HepG2 (cell line): ENCODE data around the gene TP53TG5. TPM values are rescaled to one million over a fixed set of nuclear protein-coding genes. Genes with fewer than 3 reads are reported as not detected.

Source experiments
- CBX2 ChIP-seq, 2 experiments: fragments of 200-600 bp in 1 of 2; sonication (generic); formaldehyde crosslinking in 1 of 2; IDR thresholded peaks; 2 replicates each; pipeline versions ENCODE4 v1.7.0 to v1.8.1; 2018 to 2022; ENCODE audit warnings: low read depth in 2 of 2, low read length in 1 of 2, mild to moderate bottlenecking in 1 of 2, missing genetic modification reagents in 1 of 2
- JUNB ChIP-seq: sonication (generic); formaldehyde crosslinking; IDR thresholded peaks from 2 replicates; pipeline ENCODE4 v1.8.0; 2022; ENCODE audit warnings: missing genetic modification reagents, mild to moderate bottlenecking, borderline replicate concordance
- NPAS2 ChIP-seq: sonication (generic); formaldehyde crosslinking; IDR thresholded peaks from 2 replicates; pipeline ENCODE4 v1.8.0; 2022; ENCODE audit warnings: mild to moderate bottlenecking, missing genetic modification reagents, borderline replicate concordance
- SETDB1 ChIP-seq: sonication (generic); formaldehyde crosslinking; IDR thresholded peaks from 2 replicates; pipeline ENCODE4 v1.5.1; 2020; ENCODE audit warnings: missing genetic modification reagents, mild to moderate bottlenecking, borderline replicate concordance
- ZHX2 ChIP-seq, 2 experiments: sonication (generic) in 1 of 2; formaldehyde crosslinking in 1 of 2; IDR thresholded peaks; 2 replicates each; pipeline versions ENCODE4 v1.6.1 to v1.9.0; 2014 to 2022; ENCODE audit warnings: antibody characterized with exemption in 1 of 2, borderline replicate concordance in 1 of 2, inconsistent platforms in 1 of 2, low read depth in 1 of 2, missing genetic modification reagents in 1 of 2
- ZNF317 ChIP-seq: sonication (generic); formaldehyde crosslinking; IDR thresholded peaks from 2 replicates; pipeline ENCODE4 v1.5.0; 2020; ENCODE audit warnings: mild to moderate bottlenecking, missing genetic modification reagents
- ZNF329 ChIP-seq: sonication (generic); formaldehyde crosslinking; IDR thresholded peaks from 2 replicates; pipeline ENCODE4 v1.9.0; 2021; ENCODE audit warnings: low read depth, mild to moderate bottlenecking, missing genetic modification reagents
- ZNF777 ChIP-seq: sonication (generic); formaldehyde crosslinking; IDR thresholded peaks from 2 replicates; pipeline ENCODE4 v1.4.0; 2020; ENCODE audit warnings: missing genetic modification reagents
- polyA plus RNA-seq, 8 experiments: library from polyadenylated mRNA; depleted of rRNA in 3 of 8; stranded (reverse) in 7 of 8; unstranded in 1 of 8; fragments of >200 nt; fragmentation: Illumina TruSeq in 4 of 8; extraction: Trizol in 4 of 8; gene quantifications; 2 replicates each; pipeline versions ENCODE4 v1.2.1 to v1.2.3, GENCODE V29; 2011 to 2016; ENCODE audit warnings: low read depth in 4 of 8, missing spikeins in 1 of 8, mixed read lengths in 1 of 8; ENCODE audit not compliant: insufficient read depth in 1 of 8
- total RNA-seq, 5 experiments: library from RNA; depleted of rRNA; stranded (reverse); fragments of >200 nt; fragmentation: Illumina TruSeq; extraction: Trizol; gene quantifications; 2 replicates each; pipeline ENCODE4 v1.2.3, GENCODE V29; 2016; ENCODE audit warnings: low read depth in 1 of 5
- TF ChIP-seq, protein P1 (sequence below): IDR thresholded peaks from 2 replicates; pipeline ENCODE4 v1.6.1; 2012; ENCODE audit warnings: low read length, improper control_type of control experiment
- TF ChIP-seq, protein P2 (sequence below): sonication (generic); formaldehyde crosslinking; IDR thresholded peaks from 2 replicates; pipeline ENCODE4 v1.4.0; 2020; ENCODE audit warnings: missing genetic modification reagents
- TF ChIP-seq, protein P3 (sequence below): sonication (generic); formaldehyde crosslinking; IDR thresholded peaks from 2 replicates; pipeline ENCODE4 v1.8.0; 2022; ENCODE audit warnings: mild to moderate bottlenecking, missing genetic modification reagents, moderate library complexity

TP53TG5 gene
- total and polyA plus RNA-seq, 2 of the 13 experiments (the other 11 are each of a cell fraction or from before 2014, with no cell fraction given), result 0.11 TPM; not detected in 1

DNA sequence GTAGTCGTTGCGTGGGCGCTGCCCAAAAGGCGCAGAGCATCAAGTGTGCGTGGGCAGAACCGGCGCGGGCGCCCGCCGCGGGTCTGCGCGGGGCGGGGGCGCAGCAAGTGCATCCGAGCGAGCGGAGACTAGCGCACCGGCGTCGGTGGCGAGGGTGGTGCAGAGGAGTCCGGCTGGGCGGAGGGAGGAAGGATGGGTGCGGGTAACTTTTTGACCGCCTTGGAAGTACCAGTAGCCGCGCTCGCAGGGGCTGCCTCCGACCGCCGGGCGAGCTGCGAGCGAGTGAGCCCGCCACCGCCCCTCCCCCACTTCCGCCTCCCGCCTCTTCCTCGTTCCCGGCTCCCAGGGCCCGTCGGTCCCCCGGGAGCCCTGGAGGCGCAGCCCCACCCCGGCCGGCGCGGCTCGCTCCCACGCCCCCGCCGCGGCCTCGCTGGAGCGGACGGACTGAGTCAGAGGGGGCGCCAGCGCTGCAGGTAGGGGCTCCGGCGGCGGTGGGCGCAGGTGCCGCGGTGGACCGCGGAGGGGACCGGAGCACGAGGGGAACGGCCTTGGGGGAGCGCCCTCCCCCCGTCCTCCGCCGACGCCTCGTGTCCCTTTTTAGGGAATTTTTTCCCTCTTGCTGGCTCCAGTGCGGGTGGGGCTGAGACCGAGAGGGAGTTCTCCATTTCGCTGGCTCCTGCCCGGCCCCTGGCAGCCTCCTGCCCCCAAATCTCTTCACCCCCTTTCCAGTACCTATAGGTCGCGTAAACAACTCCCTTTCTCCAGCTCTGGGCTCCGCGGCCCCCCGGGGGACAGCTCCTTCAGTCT lies 28.3 kb upstream of the TP53TG5 start (continued):
- TF ChIP-seq ZHX2 (IDR thresholded peaks at IDR 0.05; ENCODE audit: low read depth) (peak; percentile 16; the same call in 1 of the 2 replicates), ZHX2 (CRISPR knock-in tag; IDR thresholded peaks at IDR 0.05; ENCODE audit: borderline replicate concordance) (peak; percentile 55; the same call in 1 of the 2 replicates), ZNF317 (CRISPR knock-in tag) (no peak), ZNF777 (CRISPR knock-in tag) (peak; percentile 95), CBX2 (IDR thresholded peaks at IDR 0.05; ENCODE audit: low read depth, low read length) (no peak), CBX2 (CRISPR knock-in tag; IDR thresholded peaks at IDR 0.05; ENCODE audit: low read depth) (no peak), NPAS2 (CRISPR knock-in tag) (no peak), JUNB (CRISPR knock-in tag) (0 out of 2 replicates have a peak, but pooled peaks have one; percentile 20), SETDB1 (CRISPR knock-in tag) (no peak), ZNF329 (peak; percentile 73; the same call in 1 of the 2 replicates)
- TF ChIP-seq, protein P1, sequence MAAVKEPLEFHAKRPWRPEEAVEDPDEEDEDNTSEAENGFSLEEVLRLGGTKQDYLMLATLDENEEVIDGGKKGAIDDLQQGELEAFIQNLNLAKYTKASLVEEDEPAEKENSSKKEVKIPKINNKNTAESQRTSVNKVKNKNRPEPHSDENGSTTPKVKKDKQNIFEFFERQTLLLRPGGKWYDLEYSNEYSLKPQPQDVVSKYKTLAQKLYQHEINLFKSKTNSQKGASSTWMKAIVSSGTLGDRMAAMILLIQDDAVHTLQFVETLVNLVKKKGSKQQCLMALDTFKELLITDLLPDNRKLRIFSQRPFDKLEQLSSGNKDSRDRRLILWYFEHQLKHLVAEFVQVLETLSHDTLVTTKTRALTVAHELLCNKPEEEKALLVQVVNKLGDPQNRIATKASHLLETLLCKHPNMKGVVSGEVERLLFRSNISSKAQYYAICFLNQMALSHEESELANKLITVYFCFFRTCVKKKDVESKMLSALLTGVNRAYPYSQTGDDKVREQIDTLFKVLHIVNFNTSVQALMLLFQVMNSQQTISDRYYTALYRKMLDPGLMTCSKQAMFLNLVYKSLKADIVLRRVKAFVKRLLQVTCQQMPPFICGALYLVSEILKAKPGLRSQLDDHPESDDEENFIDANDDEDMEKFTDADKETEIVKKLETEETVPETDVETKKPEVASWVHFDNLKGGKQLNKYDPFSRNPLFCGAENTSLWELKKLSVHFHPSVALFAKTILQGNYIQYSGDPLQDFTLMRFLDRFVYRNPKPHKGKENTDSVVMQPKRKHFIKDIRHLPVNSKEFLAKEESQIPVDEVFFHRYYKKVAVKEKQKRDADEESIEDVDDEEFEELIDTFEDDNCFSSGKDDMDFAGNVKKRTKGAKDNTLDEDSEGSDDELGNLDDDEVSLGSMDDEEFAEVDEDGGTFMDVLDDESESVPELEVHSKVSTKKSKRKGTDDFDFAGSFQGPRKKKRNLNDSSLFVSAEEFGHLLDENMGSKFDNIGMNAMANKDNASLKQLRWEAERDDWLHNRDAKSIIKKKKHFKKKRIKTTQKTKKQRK, result no peak
- TF ChIP-seq, protein P2, sequence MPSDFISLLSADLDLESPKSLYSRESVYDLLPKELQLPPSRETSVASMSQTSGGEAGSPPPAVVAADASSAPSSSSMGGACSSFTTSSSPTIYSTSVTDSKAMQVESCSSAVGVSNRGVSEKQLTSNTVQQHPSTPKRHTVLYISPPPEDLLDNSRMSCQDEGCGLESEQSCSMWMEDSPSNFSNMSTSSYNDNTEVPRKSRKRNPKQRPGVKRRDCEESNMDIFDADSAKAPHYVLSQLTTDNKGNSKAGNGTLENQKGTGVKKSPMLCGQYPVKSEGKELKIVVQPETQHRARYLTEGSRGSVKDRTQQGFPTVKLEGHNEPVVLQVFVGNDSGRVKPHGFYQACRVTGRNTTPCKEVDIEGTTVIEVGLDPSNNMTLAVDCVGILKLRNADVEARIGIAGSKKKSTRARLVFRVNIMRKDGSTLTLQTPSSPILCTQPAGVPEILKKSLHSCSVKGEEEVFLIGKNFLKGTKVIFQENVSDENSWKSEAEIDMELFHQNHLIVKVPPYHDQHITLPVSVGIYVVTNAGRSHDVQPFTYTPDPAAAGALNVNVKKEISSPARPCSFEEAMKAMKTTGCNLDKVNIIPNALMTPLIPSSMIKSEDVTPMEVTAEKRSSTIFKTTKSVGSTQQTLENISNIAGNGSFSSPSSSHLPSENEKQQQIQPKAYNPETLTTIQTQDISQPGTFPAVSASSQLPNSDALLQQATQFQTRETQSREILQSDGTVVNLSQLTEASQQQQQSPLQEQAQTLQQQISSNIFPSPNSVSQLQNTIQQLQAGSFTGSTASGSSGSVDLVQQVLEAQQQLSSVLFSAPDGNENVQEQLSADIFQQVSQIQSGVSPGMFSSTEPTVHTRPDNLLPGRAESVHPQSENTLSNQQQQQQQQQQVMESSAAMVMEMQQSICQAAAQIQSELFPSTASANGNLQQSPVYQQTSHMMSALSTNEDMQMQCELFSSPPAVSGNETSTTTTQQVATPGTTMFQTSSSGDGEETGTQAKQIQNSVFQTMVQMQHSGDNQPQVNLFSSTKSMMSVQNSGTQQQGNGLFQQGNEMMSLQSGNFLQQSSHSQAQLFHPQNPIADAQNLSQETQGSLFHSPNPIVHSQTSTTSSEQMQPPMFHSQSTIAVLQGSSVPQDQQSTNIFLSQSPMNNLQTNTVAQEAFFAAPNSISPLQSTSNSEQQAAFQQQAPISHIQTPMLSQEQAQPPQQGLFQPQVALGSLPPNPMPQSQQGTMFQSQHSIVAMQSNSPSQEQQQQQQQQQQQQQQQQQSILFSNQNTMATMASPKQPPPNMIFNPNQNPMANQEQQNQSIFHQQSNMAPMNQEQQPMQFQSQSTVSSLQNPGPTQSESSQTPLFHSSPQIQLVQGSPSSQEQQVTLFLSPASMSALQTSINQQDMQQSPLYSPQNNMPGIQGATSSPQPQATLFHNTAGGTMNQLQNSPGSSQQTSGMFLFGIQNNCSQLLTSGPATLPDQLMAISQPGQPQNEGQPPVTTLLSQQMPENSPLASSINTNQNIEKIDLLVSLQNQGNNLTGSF (CRISPR knock-in tag), result no peak
- TF ChIP-seq, protein P3, sequence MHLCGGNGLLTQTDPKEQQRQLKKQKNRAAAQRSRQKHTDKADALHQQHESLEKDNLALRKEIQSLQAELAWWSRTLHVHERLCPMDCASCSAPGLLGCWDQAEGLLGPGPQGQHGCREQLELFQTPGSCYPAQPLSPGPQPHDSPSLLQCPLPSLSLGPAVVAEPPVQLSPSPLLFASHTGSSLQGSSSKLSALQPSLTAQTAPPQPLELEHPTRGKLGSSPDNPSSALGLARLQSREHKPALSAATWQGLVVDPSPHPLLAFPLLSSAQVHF (CRISPR knock-in tag), result peak; percentile 87
